HG03064 (cell line): ENCODE results near the gene RAC3.

ENCODE experiments used
- ATAC-seq: cut with Tn5 transposase; IDR thresholded peaks from one replicate; pipeline ENCODE4 v1.9.1; 2021; ENCODE audit warnings: low read depth; ENCODE audit not compliant: unreplicated experiment

RAC3 gene

DNA sequence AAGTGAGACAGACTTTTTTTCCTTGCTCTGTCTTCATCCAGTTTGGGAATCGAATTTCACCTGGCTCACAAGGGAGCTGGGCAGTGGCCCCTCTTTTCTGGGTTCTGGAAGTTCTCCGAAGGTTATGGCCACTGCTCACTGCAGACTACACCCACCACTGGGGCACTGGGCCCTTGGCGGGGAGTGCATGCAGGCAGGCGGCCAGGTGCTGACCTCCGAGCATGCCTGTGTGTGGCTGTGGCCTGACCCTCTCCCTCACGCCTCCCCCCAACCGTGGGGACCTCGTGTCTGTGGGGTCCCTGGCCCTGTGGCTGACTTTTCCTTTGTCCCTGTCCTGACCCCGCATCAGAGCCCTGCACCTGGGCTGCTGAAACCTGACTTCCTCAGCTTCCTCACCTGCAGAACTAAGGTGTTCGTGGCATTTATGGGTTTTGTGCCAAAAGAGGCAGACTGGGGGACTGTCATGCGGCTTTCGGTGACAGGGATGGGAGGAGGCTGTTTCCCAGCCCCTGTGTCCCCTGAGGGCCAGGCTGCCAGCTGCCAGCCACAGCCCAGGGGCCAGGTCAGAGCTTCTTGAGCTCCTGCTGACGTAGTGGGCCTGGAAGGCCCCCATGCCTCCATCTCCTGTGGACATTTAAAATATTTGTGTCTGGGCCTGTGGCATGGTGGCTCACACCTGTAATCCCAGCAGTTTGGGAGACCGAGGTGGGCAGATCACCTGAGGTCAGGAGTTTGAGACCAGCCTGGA, 32.6 kb upstream of the RAC3 start:
- ATAC-seq, result no peak

DNA sequence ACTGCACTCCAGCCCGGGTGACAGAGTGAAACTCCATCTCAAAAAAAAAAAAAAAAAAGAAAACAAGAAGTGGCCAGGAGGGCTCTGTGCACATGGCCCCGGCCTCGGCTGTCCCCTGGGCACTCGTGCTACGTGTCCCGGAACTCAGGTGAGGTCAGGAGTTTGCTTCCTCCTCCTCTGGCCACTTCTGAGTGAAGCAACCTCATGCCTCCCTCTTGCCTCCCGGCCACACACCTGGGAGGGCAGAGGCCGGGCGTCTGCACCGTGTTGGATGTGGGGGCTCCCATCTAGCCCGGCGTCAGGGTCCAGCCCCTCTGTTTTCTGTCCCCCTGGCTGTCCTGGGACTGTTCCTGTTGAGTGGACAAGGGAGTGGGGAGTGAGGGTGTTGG, 31.9 kb upstream of the RAC3 start:
- no peak for ATAC-seq

DNA sequence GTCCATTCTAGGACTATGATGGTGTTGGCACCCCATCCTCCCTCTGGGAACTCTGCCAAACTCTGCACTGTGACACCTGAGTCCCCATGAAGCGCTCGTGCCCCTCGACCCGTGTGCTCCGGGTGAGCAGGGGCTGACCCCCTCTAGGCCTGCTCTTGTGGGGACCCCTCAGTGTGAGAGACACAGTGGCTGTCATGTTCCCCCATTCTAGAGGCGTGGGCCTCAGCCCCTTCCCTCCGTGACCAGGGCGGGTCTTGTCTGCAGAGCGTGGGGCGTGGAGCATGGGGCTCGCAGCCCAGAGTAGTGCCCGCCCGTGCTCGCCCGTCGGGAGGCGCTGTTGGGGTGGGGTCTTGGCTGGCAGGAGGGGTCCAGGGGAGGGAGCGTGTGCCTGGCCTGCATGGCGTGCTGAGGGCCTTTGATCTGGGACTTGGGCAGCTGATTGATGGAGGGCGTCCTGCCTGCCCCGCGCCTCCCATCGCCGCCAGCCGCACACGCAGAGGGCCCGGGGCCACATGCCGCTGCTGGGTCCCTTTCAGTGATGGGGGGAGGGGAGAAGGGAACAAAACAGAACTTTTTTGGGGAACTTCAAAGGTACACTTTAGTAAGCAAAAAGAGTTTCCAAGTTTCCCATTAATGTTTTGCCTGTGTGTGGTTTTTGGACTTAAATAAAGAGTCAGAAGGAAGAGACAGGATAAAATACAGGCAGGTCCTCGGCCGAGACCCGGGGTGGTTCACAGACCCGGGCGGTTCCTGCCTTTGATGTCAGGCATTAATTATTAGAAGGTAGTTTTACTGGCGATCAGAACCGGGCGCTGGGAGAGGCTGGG, 31.3 kb upstream of the RAC3 start:
- ATAC-seq, result no peak

DNA sequence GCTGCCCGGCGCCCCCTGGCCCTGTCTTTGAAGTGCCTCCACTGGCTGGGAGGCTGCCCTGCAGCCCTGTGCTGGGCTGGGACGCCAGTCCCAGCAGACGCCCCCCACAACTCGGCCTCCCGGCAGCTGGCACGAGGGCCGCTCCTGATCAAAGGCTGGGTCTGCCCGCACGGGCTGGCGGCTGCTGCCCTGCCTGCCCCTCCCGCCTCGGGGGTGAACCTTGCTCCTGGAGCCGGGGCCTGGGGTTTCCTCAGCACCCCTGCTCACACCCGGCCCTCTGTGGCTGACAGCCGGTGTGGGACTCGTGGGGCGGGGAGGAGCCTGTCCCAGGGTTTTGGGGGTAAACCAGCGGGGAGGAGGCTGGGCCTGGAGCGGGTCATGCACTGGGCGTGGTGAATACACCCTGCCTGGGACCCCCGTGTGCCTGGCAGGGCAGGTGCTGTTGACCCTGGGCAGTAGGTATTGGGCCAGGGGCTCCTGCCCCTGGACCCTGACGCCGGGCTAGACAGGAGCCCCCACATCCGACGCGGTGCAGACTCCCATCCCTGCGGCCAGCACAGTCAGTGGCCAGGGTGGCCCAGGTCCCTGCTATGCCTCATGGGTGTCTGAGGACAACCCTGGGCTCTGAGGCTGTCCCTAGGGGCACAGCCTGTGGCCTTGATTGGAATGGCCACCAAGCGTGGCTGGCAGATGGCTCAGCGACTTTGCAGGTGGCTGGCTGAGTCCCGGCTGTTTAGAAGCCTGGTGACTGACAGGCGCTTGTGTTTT, 30.5 kb upstream of the RAC3 start:
- ATAC-seq, result no peak

DNA sequence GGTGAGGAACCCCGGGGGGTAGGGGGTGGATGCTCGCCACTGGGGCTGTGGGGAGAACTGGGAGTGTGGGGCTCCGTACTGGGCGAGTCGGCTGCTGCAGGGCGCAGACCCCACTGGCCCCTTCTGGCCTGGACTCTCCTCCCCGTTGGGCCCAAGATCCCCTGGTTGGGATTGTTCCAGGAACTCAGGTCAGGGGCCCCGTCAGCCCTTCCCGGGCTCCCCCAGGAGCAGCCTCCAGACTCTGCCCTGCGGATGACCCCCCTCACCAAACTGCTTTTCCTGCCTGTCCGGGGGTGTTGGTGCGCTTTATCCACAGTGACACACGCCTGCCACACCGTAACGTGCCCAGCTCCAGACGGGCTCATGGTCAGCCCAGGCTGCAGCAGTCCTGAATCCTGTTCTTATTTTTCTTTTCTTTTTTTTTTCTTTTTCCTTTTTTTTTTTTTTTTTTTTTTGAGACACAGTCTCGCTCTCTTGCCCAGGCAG, 29.9 kb upstream of the RAC3 start:
- ATAC-seq, result no peak

DNA sequence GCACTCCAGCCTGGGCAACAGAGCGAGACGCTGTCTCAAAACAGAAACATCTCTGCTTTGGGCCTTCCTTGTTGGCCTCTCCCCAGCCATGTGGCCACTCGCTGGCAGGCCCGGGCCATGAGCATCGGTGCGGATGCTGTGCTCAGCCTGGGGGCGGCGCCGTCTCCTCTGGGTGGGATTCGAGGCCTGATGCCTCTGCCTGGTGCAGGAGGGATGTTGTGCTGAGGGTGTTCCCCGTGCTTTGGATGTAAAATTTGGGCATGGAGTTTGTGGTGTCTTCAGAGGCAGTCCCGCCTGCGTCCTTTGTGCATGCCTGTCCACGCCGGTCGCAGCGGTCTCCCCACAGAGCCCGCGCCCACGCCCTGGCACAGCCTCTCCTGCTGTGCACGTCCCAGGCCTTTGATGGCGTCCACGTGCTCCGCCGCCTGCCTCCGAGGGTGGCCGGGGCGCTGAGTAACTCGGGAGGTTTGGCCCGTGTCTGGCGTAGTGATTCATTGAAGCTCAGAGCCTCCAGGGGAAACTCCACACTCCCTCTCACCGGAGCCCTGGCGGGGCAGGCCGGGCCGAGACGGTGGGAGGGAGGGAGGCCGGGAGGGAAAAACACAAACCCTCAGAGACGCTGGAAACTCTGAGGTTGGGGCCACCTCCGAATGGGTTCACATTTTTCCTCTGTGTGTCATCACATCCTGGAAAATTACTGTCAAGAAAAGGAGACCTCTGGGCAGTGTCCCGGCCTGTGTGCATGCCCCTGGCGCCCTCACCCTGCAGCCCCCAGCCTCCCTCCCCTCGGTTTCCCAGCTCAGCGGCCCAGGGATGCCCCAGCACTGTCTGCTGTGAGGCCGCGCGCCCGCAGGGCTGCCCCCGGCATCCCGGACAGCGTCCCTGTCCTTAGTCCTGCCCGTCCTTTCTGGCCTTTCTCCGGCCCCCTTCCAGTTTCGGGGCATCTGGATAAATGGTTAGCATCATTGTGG, 27.8 kb upstream of the RAC3 start:
- no peak for ATAC-seq

DNA sequence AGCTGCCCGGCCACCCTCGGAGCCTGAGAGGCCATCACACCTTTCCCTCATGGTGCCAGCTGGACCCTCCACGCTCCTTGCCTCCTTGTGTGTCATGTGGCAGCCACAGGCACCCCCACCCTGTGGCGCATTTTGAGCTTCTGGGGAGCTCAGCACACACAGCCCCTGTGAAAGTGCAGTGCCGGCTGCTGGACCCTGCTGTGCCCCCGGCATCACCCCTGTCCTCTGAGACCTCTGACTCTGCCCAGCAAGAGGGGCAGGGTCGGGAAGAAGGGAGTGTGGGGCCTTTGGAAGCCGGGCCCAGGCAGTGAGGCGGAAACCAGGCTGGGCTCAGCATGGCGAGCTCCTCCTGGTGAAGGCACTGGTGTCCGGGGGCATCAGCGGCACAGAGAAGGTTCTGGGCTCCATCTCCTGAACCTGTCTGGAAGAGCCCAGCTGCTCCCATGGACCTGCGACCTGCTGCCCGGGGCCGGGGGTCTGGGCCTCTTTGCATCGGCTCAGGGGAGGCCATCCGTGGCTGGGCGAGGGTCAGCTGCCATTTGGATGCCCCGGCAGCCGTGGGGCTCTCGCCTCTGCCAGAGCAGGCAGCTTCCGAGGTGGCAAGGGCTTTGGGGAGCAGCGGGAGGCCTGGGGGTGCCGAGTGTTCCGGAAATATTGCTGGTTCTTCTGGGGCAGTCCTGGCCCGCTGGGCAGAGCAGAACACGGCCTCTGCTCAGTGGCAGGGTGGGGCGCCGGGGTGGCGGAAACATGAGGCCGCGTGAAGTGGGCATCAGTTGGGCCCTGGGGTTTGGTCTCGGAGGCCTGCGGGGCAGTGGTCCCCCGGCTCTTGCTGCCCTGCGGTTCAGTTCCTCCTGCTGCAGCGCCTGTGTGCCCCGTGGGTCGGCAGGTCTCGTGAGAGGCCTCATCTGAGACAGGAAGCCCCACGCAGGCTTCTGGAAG, 26.7 kb upstream of the RAC3 start:
- ATAC-seq, result no peak

DNA sequence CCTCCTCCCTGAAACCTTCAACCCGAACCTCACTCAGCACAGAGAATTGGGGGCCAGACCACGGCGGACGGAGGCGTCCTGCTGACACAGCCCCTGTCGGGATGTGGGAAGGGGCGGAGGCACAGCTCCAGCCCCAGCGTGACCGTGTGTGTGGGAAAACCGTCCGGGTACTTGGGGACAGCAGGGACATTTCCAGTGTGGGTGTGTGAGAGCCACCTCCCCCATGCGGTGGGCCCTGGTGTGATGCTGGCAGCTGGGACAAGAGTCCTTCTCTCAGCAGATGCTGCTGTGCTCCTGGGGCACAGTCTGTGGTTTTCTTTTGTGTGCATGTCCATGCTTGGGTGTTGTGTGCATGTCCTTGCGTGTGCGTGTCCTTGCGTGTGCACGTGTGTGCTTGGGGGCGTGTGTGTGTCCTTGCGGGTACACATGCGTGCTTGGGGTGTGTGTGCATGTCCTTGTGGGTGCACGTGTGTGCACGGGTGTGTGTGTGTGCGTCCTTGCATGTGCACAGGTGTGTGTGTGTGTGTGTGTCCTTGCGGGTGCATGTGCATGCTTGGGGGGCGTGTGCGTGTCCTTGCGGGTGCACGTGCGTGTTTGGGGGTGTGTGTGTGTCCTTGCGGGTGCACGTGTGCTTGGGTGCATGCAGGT, 25.7 kb upstream of the RAC3 start:
- ATAC-seq, result no peak

DNA sequence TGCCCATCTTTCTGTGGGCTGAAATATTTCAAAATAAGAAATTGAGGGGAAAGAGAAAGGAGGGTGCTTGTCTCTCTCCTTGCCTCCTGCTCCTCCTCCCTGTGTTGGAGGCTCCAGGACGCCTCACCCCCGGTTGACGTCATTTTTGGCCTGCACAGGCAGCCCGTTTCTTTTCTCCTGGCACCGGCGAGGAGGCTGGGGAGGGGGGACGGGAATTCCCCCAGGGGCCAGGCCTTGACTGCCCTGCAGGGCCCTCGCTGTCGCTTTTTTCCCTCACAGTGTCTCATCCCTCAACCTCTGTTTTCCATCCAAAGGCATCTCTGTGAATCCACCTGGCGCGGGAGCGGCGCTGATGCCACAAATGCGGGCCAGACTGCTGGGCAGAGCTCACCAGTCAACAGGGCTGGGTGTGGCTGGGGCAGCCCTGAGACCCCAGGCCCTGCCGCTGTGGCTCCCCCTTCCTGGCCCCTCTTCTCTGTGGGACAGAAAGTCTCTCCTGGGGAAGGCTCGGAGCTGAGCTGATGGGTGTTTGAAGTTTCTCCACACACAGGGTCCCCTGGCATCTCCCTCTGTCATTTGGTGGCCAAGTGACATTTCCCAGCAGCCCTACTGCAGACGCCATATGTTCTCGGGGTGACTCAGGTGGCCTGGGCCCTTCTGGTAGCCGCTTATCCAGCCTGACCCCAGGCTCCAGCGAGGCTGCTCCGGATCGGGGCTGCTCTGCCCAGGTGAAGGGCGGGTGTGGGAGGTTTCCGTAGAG, 24.8 kb upstream of the RAC3 start:
- no peak for ATAC-seq

DNA sequence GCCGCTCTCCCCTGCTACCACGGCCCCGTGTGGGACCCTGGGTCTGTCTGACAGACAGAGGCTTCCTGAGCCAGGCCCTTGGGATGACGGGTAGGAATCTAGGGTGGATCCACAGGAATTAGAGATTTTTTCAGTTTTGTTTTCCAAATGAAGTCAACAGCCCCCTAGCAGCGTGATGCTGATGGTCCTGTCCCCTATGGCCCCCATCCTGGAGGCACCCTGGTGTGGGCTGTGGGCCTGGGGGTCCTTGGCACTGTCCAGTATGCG, 24.3 kb upstream of the RAC3 start:
- ATAC-seq, result no peak

DNA sequence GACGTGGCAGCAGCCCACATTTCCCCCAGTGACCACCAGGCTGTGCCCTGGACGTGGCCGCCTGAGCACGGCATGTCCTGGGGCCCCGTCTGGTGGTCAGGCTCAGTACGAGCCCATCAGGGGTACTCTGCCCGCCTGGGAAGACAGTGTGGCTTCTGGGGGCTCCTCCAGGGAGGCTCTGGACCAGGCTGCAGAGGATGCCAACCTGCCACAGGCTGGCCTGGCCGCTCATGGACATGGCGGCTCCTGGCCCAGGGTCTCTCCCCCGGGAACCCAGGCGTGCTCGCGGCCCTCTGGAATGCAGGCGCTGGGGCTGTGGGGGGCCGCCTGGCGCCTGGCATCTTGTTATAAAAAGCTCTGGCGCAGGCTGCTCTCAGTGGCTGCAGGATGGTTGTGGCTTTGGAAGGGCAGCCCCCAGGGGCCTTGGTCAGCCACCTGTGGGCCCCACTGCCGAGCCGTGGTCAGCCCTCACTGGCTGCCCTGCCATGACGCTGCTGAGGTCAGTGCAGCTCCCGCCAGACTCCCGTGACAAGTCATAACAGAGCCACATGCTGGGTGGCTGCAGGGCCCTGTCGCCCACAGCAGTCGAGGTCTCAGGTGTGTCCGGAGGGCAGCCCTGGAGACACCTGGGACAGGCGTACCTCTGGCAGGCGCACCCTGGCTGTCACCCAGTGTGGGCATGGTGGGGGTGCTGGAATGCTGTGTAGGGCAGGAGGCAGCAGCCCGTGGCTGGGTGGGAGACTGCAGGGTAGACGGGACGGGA, 23.8 kb upstream of the RAC3 start:
- no peak for ATAC-seq

DNA sequence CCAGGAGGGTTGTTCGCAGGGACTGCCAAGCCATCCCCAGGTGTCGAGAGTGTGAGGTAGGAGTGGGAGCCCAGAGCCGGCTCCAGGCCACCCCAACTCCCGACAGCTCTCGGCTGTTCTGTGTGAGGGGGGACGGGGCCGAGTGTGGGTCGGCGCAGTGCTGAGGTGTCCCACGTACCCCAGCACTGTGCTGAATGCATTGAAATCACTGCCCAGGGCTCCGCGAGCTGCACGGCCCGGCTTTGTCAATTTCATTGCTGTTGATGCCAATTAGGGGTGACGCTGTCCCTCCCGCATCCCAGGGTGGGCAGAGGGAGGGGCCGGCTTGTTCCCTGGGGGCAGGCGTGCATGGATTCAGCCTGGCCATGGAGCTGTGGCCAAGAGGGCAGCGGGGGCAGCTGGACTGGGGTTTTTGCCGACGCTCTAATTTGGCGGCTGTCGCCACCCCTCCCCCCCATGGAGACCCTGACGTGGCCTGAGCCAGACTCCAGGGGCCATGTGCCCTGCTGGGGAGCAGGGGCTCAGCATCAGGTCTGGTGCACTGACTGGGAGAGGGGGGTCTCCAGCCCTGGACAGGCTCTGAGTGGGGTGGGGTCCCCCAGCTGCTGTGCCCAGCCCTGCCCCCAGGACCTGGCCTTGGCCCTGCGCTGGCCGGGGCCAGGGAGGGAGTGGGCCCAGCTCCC, 23.1 kb upstream of the RAC3 start:
- ATAC-seq, result no peak

DNA sequence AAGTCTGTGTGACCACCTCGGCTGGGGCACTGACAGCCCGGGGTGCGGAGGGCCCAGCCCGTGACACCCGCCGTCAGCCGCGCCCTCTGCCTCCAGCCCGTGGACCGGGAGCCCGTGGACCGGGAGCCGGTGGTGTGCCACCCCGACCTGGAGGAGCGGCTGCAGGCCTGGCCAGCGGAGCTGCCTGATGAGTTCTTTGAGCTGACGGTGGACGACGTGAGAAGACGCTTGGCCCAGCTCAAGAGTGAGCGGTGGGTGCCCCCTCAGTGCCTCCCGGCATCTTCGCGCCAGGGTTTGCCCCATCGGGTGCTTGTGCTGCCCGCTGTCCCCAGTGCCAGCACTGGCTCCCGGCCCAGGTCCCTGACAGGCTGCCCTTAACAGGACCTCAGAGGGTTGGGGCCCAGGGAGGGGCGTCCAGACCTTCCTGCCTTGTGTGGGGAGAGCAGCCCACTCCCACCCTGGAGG, 22.5 kb upstream of the RAC3 start:
- ATAC-seq, result no peak

DNA sequence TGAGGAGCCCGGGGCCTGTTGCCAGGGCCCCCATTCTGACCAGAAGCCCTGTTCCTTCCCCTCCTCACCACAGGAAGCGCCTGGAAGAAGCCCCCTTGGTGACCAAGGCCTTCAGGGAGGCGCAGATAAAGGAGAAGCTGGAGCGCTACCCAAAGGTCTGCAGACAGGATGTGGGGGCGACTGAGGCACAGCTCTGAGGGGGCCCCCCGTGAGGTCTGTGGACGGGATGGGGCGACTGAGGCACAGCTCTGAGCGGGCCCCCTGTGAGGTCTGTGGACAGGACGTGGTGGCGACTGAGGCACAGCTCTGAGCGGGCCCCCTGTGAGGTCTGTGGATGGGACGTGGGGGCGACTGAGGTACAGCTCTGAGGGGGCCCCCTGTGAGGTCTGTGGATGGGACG, 22.1 kb upstream of the RAC3 start:
- ATAC-seq, result no peak

DNA sequence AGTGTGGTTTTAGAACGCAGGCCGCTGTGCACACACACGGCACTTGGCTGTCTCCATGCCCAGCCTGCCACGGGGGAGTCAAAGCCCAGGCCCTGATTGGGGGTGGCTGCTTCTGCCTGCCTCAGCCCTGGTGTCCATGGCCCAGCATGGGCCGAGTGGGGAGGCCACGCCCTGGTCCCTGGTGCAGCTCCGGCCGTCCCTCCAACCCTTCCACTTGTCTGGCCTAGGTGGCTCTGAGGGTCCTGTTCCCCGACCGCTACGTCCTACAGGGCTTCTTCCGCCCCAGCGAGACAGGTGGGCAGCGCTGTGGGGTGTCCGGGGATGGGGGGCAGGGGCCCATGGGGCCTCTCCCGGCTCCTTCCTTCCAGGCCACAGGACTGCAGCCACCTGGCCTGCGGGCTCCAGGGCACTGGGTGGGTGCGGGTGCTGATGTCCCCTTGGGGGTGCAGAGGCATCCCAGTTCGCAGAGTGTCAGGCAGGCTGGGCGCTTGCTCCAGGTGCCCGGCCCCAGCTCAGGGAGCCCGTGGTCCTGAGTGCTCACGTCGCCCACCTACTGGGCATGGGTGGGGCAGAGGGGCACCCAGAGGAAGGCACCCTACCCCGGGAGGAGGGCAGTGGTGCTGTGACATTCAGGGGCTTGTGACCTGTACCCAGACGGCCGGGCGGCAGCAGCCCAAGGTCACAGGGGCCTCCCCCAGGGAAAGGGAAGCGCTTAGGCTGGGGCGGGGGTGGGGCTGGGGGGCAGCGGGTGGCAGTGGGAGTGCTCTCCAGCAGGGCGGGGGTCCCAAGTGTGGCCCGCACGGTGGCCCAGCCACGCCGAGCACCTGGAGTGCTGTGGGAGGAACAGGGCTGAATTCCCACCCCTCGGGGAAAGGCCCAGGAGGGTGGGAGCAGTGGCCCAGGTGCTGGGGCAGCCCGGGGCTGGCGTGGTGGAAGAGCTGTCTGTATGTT, 20.6 kb upstream of the RAC3 start:
- ATAC-seq, result no peak
